ENCODE data around the gene PCDHB9.
A peak's percentile ranks its signal among the peaks of the same experiment; 100 is the strongest.
"Not testable (repeated sequence)": the region's sequence is repeated elsewhere in the genome, so short reads cannot be mapped to it uniquely, and the experiment has no call there.

Gene PCDHB9

GRCh38 chr5:141172381-141173204, 14.4 kb upstream of the PCDHB9 start, which contains the start of gene PCDHB7:
Gene PCDHB7, plus strand, starts transcription at chr5:141172644. Its CDS starts 192 bp downstream, at chr5:141172836.
- peak within 1 kb of the TSS; percentile 20 for H3K4me3 ChIP-seq (ENCODE audit: low read length)
- TF ChIP-seq CTCF (conservative IDR thresholded peaks at IDR 0.05; ENCODE audit: low read length) = peak; percentile 56
- peak; percentile 33 for DNase-seq (ENCODE audit: low read depth)

GRCh38 chr5:141174291-141175104, 12.5 kb upstream of the PCDHB9 start:
- not testable (repeated sequence) for H3K4me3 ChIP-seq (ENCODE audit: low read length); DNase-seq (ENCODE audit: low read depth)

GRCh38 chr5:141175933-141176332, 11.0 kb upstream of the PCDHB9 start:
- TF ChIP-seq CTCF (conservative IDR thresholded peaks at IDR 0.05; ENCODE audit: low read length) = no peak
- no peak overlapping the region for H3K4me3 ChIP-seq (ENCODE audit: low read length)
- no peak for DNase-seq (ENCODE audit: low read depth)

- DNase-seq (ENCODE audit: low read depth); H3K4me3 ChIP-seq (ENCODE audit: low read length): not testable (repeated sequence)
- peak; percentile 17; the same call in 1 of the 2 replicates for TF ChIP-seq CTCF (conservative IDR thresholded peaks at IDR 0.05; ENCODE audit: low read length)
Measured at GRCh38 chr5:141177577-141178191, 9.3 kb upstream of the PCDHB9 start, which contains the start of gene PCDHB8. Gene PCDHB8, plus strand, starts transcription at chr5:141177790. Its CDS starts 245 bp downstream, at chr5:141178035.

- DNase-seq (ENCODE audit: low read depth); H3K4me3 ChIP-seq (ENCODE audit: low read length): not testable (repeated sequence)
Measured at GRCh38 chr5:141179371-141179770, 7.6 kb upstream of the PCDHB9 start.

GRCh38 chr5:141179876-141180275, 7.1 kb upstream of the PCDHB9 start:
- not testable (repeated sequence) for DNase-seq (ENCODE audit: low read depth); H3K4me3 ChIP-seq (ENCODE audit: low read length)

- TF ChIP-seq CTCF (conservative IDR thresholded peaks at IDR 0.05; ENCODE audit: low read length) = no peak
- H3K4me3 ChIP-seq (ENCODE audit: low read length) = no peak overlapping the region
- DNase-seq (ENCODE audit: low read depth) = no peak
Measured at GRCh38 chr5:141180313-141180712, 6.6 kb upstream of the PCDHB9 start.

- H3K4me3 ChIP-seq (ENCODE audit: low read length) = peak within 1 kb of the TSS; percentile 43
- peak; percentile 35 for DNase-seq (ENCODE audit: low read depth)
Measured at GRCh38 chr5:141182248-141182647, 4.7 kb upstream of the PCDHB9 start, which contains the start of gene PCDHB16. Gene PCDHB16, plus strand, starts transcription at chr5:141182387. Its CDS starts 173 bp downstream, at chr5:141182560.

GRCh38 chr5:141184117-141184855, 2.7 kb upstream of the PCDHB9 start:
- H3K4me3 ChIP-seq (ENCODE audit: low read length) = not testable (repeated sequence)

More at GRCh38 chr5:141182248-141182647, 4.7 kb upstream of the PCDHB9 start, which contains the start of gene PCDHB16:
- peak; percentile 39 for TF ChIP-seq CTCF (conservative IDR thresholded peaks at IDR 0.05; ENCODE audit: low read length)

GRCh38 chr5:141188682-141189081, 1.7 kb downstream of the PCDHB9 start:
- not testable (repeated sequence) for H3K4me3 ChIP-seq (ENCODE audit: low read length); DNase-seq (ENCODE audit: low read depth)

More at GRCh38 chr5:141184117-141184855, 2.7 kb upstream of the PCDHB9 start:
- DNase-seq (ENCODE audit: low read depth) = not testable (repeated sequence)

- H3K4me3 ChIP-seq (ENCODE audit: low read length); DNase-seq (ENCODE audit: low read depth): not testable (repeated sequence)
Measured at GRCh38 chr5:141189131-141189530, 2.2 kb downstream of the PCDHB9 start.

Data from AG10803 (cell line).